CD14-positive monocyte (primary cell): ENCODE data around the gene VAX1. TPM values are rescaled to one million over a fixed set of nuclear protein-coding genes. Genes with fewer than 3 reads are reported as not detected.

Experiments used
- DNase-seq, 3 donors: peaks; one replicate each; pipeline ENCODE4 v3.0.0-alpha.2; 2011 to 2022
- H2AFZ ChIP-seq: 2 replicates; pipeline ENCODE4 v1.6.0; 2012; ENCODE audit warnings: mild to moderate bottlenecking, low read depth, low read length, inconsistent platforms; ENCODE audit not compliant: insufficient read depth, poor library complexity, severe bottlenecking
- H3K27ac ChIP-seq, 2 donors: 1 replicate in 1 of 2; 2 replicates in 1 of 2; pipeline ENCODE4 v1.5.1; 2012 to 2013; ENCODE audit warnings: low read length in 2 of 2, control low read depth in 1 of 2, inconsistent platforms in 1 of 2, low read depth in 1 of 2, mild to moderate bottlenecking in 1 of 2
- H3K27me3 ChIP-seq, 2 donors: one replicate each; pipeline versions ENCODE4 v1.6.0 to v1.6.1; 2011 to 2013; ENCODE audit warnings: low read length in 2 of 2; ENCODE audit not compliant: control insufficient read depth in 2 of 2, insufficient read depth in 2 of 2
- H3K36me3 ChIP-seq, 2 donors: replicated peaks in 1 of 2; 1 replicate in 1 of 2; 2 replicates in 1 of 2; pipeline versions ENCODE4 v1.5.1 to v1.6.1; 2012 to 2013; ENCODE audit warnings: low read length in 2 of 2, control low read depth in 1 of 2, inconsistent platforms in 1 of 2, mild to moderate bottlenecking in 1 of 2; ENCODE audit not compliant: insufficient read depth in 2 of 2, control insufficient read depth in 1 of 2
- H3K4me1 ChIP-seq, 2 donors: 1 replicate in 1 of 2; 2 replicates in 1 of 2; pipeline versions ENCODE4 v1.5.1 to v1.6.1; 2012 to 2013; ENCODE audit warnings: low read length in 2 of 2, control low read depth in 1 of 2, inconsistent platforms in 1 of 2, mild to moderate bottlenecking in 1 of 2, moderate library complexity in 1 of 2; ENCODE audit not compliant: insufficient read depth in 2 of 2, control insufficient read depth in 1 of 2
- H3K4me2 ChIP-seq: replicated peaks from 2 replicates; pipeline ENCODE3; 2012; ENCODE audit warnings: low read length, moderate library complexity, mild to moderate bottlenecking; ENCODE audit not compliant: poor library complexity, severe bottlenecking; ENCODE audit errors: extremely low read depth
- H3K4me3 ChIP-seq, 3 experiments: fragments of 200-600 bp in 1 of 3; sonication (generic) in 1 of 3; replicated peaks in 1 of 3; 1 replicate in 2 of 3; 2 replicates in 1 of 3; pipeline ENCODE4 v1.5.1; 2011 to 2013; ENCODE audit warnings: low read length in 3 of 3, mild to moderate bottlenecking in 3 of 3, control low read depth in 2 of 3, low read depth in 2 of 3, inconsistent platforms in 1 of 3, moderate library complexity in 1 of 3
- H3K79me2 ChIP-seq: 2 replicates; pipeline ENCODE4 v1.6.0; 2012; ENCODE audit warnings: mild to moderate bottlenecking, control low read depth, inconsistent platforms, low read length, moderate library complexity; ENCODE audit not compliant: insufficient read depth
- H3K9ac ChIP-seq: 2 replicates; pipeline ENCODE4 v1.6.0; 2017; ENCODE audit warnings: low read length, mild to moderate bottlenecking; ENCODE audit not compliant: insufficient read depth, poor library complexity, severe bottlenecking
- H3K9me3 ChIP-seq, 2 donors: replicated peaks in 1 of 2; 1 replicate in 1 of 2; 2 replicates in 1 of 2; pipeline versions ENCODE4 v1.5.1 to v1.6.1; 2012 to 2013; ENCODE audit warnings: low read length in 2 of 2, control low read depth in 1 of 2; ENCODE audit not compliant: control insufficient read depth in 1 of 2, insufficient read depth in 1 of 2
- H4K20me1 ChIP-seq: 2 replicates; pipeline ENCODE4 v1.6.0; 2012; ENCODE audit warnings: mild to moderate bottlenecking, low read length, control low read depth, moderate library complexity; ENCODE audit not compliant: insufficient read depth
- H3K27ac Mint-ChIP-seq, 7 donors: one replicate each; pipeline ENCODE4 v1.8.0; 2020; ENCODE audit warnings: mild to moderate bottlenecking in 7 of 7, mixed read lengths in 7 of 7, moderate library complexity in 6 of 7, inconsistent platforms in 2 of 7
- H3K27me3 Mint-ChIP-seq, 3 donors: one replicate each; pipeline ENCODE4 v1.8.0; 2021 to 2022; ENCODE audit warnings: low read depth in 3 of 3, mild to moderate bottlenecking in 3 of 3, mixed read lengths in 3 of 3, moderate library complexity in 3 of 3, inconsistent platforms in 1 of 3
- H3K36me3 Mint-ChIP-seq, 2 donors: one replicate each; pipeline ENCODE4 v1.8.0; 2020; ENCODE audit warnings: mixed read lengths in 2 of 2, inconsistent platforms in 1 of 2, mild to moderate bottlenecking in 1 of 2
- H3K4me1 Mint-ChIP-seq: one replicate; pipeline ENCODE4 v1.8.0; 2020; ENCODE audit warnings: mild to moderate bottlenecking, mixed read lengths
- H3K4me3 Mint-ChIP-seq, 2 donors: one replicate each; pipeline ENCODE4 v1.8.0; 2020; ENCODE audit warnings: mild to moderate bottlenecking in 2 of 2, mixed read lengths in 2 of 2, moderate library complexity in 1 of 2
- H3K9me3 Mint-ChIP-seq, 7 donors: one replicate each; pipeline ENCODE4 v1.8.0; 2020 to 2022; ENCODE audit warnings: mixed read lengths in 7 of 7, mild to moderate bottlenecking in 6 of 7, moderate library complexity in 6 of 7, inconsistent platforms in 2 of 7
- WGBS: methylation state at CpG from one replicate; pipeline ENCODE4 v1.1.5; 2013; ENCODE audit warnings: missing lambda C conversion rate; ENCODE audit not compliant: insufficient coverage; 5-methylcytosine and 5-hydroxymethylcytosine counted together
- intact Hi-C, 2 donors: fragments of 100-400 bp; cut with micrococcal nuclease; formaldehyde crosslinking; loops; one replicate each; pipeline versions ENCODE4 v1.15.0 to v1.15.1; 2023
- polyA plus RNA-seq, 3 donors: library from polyadenylated mRNA; depleted of rRNA in 1 of 3; unstranded in 2 of 3; stranded (reverse) in 1 of 3; fragments of 300-500 nt in 2 of 3; fragments of >200 nt in 1 of 3; fragmentation: Illumina TruSeq in 2 of 3; gene quantifications; 1 replicate in 2 of 3; 2 replicates in 1 of 3; pipeline ENCODE4 v1.2.3, GENCODE V29; 2012 to 2021
- TF ChIP-seq, protein P1 (sequence below): fragments of 200-600 bp; IDR thresholded peaks from one replicate; pipeline ENCODE4 v1.8.0; 2022; ENCODE audit warnings: antibody characterized with exemption, mild to moderate bottlenecking

Gene VAX1
- polyA plus RNA-seq, 3 donors: not detected

- DNase-seq: no peak
- TF ChIP-seq, protein P1, sequence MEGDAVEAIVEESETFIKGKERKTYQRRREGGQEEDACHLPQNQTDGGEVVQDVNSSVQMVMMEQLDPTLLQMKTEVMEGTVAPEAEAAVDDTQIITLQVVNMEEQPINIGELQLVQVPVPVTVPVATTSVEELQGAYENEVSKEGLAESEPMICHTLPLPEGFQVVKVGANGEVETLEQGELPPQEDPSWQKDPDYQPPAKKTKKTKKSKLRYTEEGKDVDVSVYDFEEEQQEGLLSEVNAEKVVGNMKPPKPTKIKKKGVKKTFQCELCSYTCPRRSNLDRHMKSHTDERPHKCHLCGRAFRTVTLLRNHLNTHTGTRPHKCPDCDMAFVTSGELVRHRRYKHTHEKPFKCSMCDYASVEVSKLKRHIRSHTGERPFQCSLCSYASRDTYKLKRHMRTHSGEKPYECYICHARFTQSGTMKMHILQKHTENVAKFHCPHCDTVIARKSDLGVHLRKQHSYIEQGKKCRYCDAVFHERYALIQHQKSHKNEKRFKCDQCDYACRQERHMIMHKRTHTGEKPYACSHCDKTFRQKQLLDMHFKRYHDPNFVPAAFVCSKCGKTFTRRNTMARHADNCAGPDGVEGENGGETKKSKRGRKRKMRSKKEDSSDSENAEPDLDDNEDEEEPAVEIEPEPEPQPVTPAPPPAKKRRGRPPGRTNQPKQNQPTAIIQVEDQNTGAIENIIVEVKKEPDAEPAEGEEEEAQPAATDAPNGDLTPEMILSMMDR: no peak
- H3K4me1 Mint-ChIP-seq: peaks cover 48% of the 10 kb centered on the region
- no peak overlapping the region for H3K9ac ChIP-seq
- WGBS: 92% methylated on average over 3 of the region's 4 CpGs
- no peak overlapping the region for H2AFZ ChIP-seq
- peak overlapping the region in 1 of 7 donors; percentile 77 for H3K27ac Mint-ChIP-seq
- H3K27me3 Mint-ChIP-seq: peaks cover 88 to 96% (median 89%) of the 10 kb centered on the region in 3 donors
- H3K27ac ChIP-seq: no peak overlapping the region
- no peaks in the 10 kb centered on the region for H3K79me2 ChIP-seq
- H4K20me1 ChIP-seq: no peaks in the 10 kb centered on the region
- peaks cover 0 to 55% (median 34%) of the 10 kb centered on the region in 7 donors for H3K9me3 Mint-ChIP-seq
- peaks cover 80 to 92% of the 10 kb centered on the region in 2 donors for H3K27me3 ChIP-seq
- H3K4me3 ChIP-seq: no peak overlapping the region
- intact Hi-C loops: no loop called here
- no peak overlapping the region for H3K4me2 ChIP-seq
- H3K36me3 Mint-ChIP-seq: peaks cover 6 to 12% of the 10 kb centered on the region in 2 donors
- peak overlapping the region in 1 of 2 donors; percentile 87 for H3K4me3 Mint-ChIP-seq
- peaks cover 38 to 50% of the 10 kb centered on the region in 2 donors for H3K4me1 ChIP-seq
- peaks cover 16 to 59% of the 10 kb centered on the region in 2 donors for H3K9me3 ChIP-seq
- no peaks in the 10 kb centered on the region for H3K36me3 ChIP-seq
Observed at GRCh38 chr10:117135480-117136140, 2.5 kb downstream of the VAX1 start.

- Mint-ChIP-seq H3K36me3 (peaks cover 6 to 12% of the 10 kb centered on the region in 2 donors), H3K27me3 (peaks cover 88 to 94% (median 89%) of the 10 kb centered on the region in 3 donors), H3K4me1 (peaks cover 48% of the 10 kb centered on the region), H3K9me3 (peaks cover 0 to 54% (median 34%) of the 10 kb centered on the region in 7 donors), H3K4me3 (peak overlapping the region in 1 of 2 donors; percentile 87), H3K27ac (no peak overlapping the region)
- Histone ChIP-seq H3K79me2 (no peaks in the 10 kb centered on the region), H2AFZ (peak overlapping the region; percentile 54), H3K4me1 (peaks cover 38 to 50% of the 10 kb centered on the region in 2 donors), H3K9me3 (peaks cover 16 to 59% of the 10 kb centered on the region in 2 donors), H3K9ac (no peak overlapping the region), H3K36me3 (no peaks in the 10 kb centered on the region), H4K20me1 (no peaks in the 10 kb centered on the region), H3K27ac (no peak overlapping the region), H3K4me3 (peak overlapping the region in 1 of 3 experiments; percentile 59), H3K4me2 (peak overlapping the region; percentile 69), H3K27me3 (peaks cover 80 to 92% of the 10 kb centered on the region in 2 donors)
- TF ChIP-seq, protein P1: no peak
- WGBS: 36% methylated on average over 5 of the region's 6 CpGs
- intact Hi-C loops: no loop called here
- no peak for DNase-seq
Observed at GRCh38 chr10:117135026-117135372, 3.1 kb downstream of the VAX1 start.
